HG03095 (cell line): ENCODE measurements around the gene SMIM8.

Source experiments
- ATAC-seq: cut with Tn5 transposase; IDR thresholded peaks from one replicate; pipeline ENCODE4 v1.9.1; 2021; ENCODE audit warnings: moderate library complexity; ENCODE audit not compliant: unreplicated experiment

The SMIM8 gene

GRCh38 chr6:87384038-87384437 lies 61.6 kb downstream of the SMIM8 start:
- no peak for ATAC-seq

- ATAC-seq = no peak
These were observed 62.1 kb downstream of the SMIM8 start for GRCh38 chr6:87384449-87384848.

GRCh38 chr6:87391334-87391733 lies 68.9 kb downstream of the SMIM8 start:
- no peak for ATAC-seq
